ENCODE data around the gene SMTNL2.

Gene SMTNL2

DNA sequence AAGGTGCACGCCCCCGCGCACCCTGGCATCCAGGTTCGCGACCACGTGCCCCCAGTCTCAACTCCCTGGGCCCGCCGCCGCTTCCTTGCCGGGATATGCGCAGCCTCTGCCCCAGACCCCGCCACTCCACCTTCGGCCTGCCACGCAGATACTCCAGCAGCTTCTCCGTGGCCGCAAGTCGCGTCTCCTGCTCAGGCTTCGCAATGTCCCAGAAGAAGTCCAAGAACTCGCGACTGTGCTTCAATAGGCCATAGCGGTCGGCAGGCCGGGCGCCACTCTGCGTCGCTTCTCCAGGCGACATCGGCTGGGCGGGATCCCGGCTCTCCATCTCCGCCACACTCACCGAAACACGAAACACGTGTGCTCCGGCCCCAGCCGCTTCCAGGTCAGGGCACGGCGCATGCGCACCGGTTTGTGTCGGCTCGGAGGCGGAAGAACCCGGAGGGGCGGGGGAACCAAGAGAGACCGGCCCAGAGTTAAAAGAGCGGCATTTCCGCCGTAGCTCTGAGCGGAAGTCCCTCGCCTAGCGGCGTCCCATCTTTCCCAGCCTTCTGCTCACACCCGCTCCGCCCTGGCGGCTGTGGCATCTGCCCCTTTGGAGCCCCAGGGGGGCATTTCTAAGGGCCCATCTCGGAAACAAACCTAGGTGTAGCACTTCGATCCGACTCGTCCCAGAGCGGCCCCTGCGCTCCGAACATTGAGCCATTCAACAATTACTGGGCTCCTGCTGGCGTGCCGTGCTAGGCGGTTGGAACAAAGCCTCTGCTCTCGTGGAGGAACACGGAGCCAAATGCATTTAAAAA is 29.1 kb upstream of the SMTNL2 start, which contains the start of gene MYBBP1A:
TSS of gene MYBBP1A (minus strand) at position 388 of the 803 bp plus-strand sequence. CDS start at position 328, 60 bp downstream.
- Histone ChIP-seq H3K4me1 (ENCODE audit: low read length) (peaks cover 17% of the 10 kb centered on the region), H3K4me2 (ENCODE audit: low read depth, low read length) (peak within 1 kb of the TSS; percentile 99), H3K9me2 (replicated peaks; ENCODE audit: insufficient read depth, low read length) (no peaks in the 10 kb centered on the region), H4K20me1 (ENCODE audit: insufficient read depth, low read length) (no peaks in the 10 kb centered on the region), H3K27me3 (replicated peaks; ENCODE audit: insufficient read depth, low read length) (no peaks in the 10 kb centered on the region), H3K79me2 (ENCODE audit: low read length) (peaks cover 43% of the 10 kb centered on the region), H3K9ac (ENCODE audit: low read length) (peak within 1 kb of the TSS; percentile 85), H3K27ac (ENCODE audit: low read length) (peak within 1 kb of the TSS; percentile 45; the same call in 1 of the 2 replicates), H3K36me3 (replicated peaks; ENCODE audit: insufficient read depth, low read length) (peaks cover 6% of the 10 kb centered on the region; the same call in 1 of the 2 replicates), H2AFZ (ENCODE audit: low read length) (peak within 1 kb of the TSS; percentile 97), H3K4me3 (ENCODE audit: low read length) (peak within 1 kb of the TSS; percentile 93), H3K9me3 (replicated peaks; ENCODE audit: insufficient read depth, low read length) (no peaks in the 10 kb centered on the region), H3F3A (ENCODE audit: insufficient read depth, low read length) (peaks cover 4% of the 10 kb centered on the region; the same call in 1 of the 2 replicates)
- TF ChIP-seq, protein P1, sequence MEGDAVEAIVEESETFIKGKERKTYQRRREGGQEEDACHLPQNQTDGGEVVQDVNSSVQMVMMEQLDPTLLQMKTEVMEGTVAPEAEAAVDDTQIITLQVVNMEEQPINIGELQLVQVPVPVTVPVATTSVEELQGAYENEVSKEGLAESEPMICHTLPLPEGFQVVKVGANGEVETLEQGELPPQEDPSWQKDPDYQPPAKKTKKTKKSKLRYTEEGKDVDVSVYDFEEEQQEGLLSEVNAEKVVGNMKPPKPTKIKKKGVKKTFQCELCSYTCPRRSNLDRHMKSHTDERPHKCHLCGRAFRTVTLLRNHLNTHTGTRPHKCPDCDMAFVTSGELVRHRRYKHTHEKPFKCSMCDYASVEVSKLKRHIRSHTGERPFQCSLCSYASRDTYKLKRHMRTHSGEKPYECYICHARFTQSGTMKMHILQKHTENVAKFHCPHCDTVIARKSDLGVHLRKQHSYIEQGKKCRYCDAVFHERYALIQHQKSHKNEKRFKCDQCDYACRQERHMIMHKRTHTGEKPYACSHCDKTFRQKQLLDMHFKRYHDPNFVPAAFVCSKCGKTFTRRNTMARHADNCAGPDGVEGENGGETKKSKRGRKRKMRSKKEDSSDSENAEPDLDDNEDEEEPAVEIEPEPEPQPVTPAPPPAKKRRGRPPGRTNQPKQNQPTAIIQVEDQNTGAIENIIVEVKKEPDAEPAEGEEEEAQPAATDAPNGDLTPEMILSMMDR (IDR thresholded peaks at IDR 0.05; ENCODE audit: low read length), result peak; percentile 8; the same call in 1 of the 2 replicates
- TF ChIP-seq EZH2phosphoT487 (IDR thresholded peaks at IDR 0.05; ENCODE audit: low read length), result no peak
- DNase-seq, result peak; percentile 98

DNA sequence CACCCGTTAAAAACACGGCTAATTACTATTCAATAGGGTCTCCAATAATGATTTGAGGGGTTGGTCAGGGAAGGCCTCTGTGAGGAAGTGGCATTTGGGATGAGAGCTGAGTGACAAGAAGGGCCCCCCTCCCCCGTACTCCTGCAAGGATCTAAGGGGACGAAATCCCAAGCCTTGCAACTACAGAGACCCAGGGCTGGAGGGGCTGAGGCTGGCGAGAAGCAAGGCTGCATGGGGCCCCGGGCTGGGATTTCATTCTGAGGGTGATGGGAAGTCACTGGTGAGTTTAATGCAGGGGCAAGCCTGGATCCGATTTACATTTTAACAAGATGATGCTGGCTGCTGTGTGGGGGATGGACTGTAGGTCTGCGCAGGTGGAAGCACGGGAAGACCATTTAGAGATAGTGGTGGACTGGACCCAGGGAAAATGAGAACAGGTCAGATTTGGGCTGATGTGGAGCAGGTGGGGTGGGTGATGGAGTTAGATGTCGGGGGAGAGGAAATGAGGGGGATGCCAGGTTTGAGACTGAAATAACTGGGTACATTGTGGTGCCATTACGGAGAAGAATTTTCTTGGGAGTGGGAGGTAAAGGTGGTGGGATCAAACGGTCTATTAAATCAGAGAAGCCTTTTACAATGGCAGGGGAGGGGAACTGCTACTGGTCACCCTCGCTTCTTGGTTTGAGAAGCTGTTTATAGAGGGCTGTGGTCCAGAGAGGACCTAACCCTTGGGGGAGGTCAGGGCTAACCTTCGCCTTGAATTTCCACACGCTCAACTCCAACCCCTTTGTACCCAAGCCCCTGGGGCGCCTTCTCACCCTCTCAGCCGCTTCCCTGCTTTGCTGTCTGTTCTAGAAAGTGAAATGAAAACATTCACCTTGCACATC is 28.2 kb upstream of the SMTNL2 start:
- H3F3A ChIP-seq (ENCODE audit: insufficient read depth, low read length), result peaks cover 4% of the 10 kb centered on the region; the same call in 1 of the 2 replicates
- H3K27me3 ChIP-seq (replicated peaks; ENCODE audit: insufficient read depth, low read length), result no peaks in the 10 kb centered on the region
- H3K36me3 ChIP-seq (replicated peaks; ENCODE audit: insufficient read depth, low read length), result peaks cover 6% of the 10 kb centered on the region; the same call in 1 of the 2 replicates
- no peaks in the 10 kb centered on the region for H4K20me1 ChIP-seq (ENCODE audit: insufficient read depth, low read length)
- peak overlapping the region; percentile 97 for H2AFZ ChIP-seq (ENCODE audit: low read length)
- H3K9ac ChIP-seq (ENCODE audit: low read length), result peak overlapping the region; percentile 85; the same call in 1 of the 2 replicates
- peak overlapping the region; percentile 45; the same call in 1 of the 2 replicates for H3K27ac ChIP-seq (ENCODE audit: low read length)
- H3K9me2 ChIP-seq (replicated peaks; ENCODE audit: insufficient read depth, low read length), result no peaks in the 10 kb centered on the region
- no peak for DNase-seq
- peaks cover 37% of the 10 kb centered on the region for H3K79me2 ChIP-seq (ENCODE audit: low read length)
- peak overlapping the region; percentile 99 for H3K4me2 ChIP-seq (ENCODE audit: low read depth, low read length)
- H3K9me3 ChIP-seq (replicated peaks; ENCODE audit: insufficient read depth, low read length), result no peaks in the 10 kb centered on the region
- peak overlapping the region; percentile 93 for H3K4me3 ChIP-seq (ENCODE audit: low read length)
- H3K4me1 ChIP-seq (ENCODE audit: low read length), result peaks cover 18% of the 10 kb centered on the region
- TF ChIP-seq EZH2phosphoT487 (IDR thresholded peaks at IDR 0.05; ENCODE audit: low read length) (no peak), EZH2 (optimal IDR thresholded peaks at IDR 0.05; ENCODE audit: low read depth, low read length) (no peak)
- TF ChIP-seq, protein P1 (IDR thresholded peaks at IDR 0.05; ENCODE audit: low read length), result no peak

DNA sequence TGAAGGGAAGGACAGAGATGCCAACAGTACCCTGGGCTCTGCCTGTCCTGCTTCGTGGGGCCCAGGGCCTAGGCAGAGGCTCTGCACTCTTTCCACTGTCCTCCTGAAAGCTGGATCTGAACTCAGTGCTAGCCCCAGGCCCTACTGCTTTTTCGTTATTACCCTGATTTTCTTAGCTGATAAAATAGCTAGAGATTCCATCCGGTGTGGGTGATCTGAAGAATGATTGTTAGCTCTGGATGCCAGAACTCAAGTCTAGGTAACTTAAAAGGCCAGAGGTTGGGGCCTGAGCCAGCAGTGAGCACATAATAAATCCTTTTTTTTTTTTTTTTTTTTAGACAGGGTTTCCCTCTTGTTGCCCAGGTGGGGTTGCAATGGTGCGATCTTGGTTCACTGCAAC is 27.3 kb upstream of the SMTNL2 start:
- H3K36me3 ChIP-seq (replicated peaks; ENCODE audit: insufficient read depth, low read length), result peaks cover 6% of the 10 kb centered on the region; the same call in 1 of the 2 replicates
- H3K79me2 ChIP-seq (ENCODE audit: low read length), result peaks cover 36% of the 10 kb centered on the region
- H2AFZ ChIP-seq (ENCODE audit: low read length), result 0 out of 2 replicates have a peak overlapping the region, but pooled peaks have one; percentile 44
- no peak overlapping the region for H3K9ac ChIP-seq (ENCODE audit: low read length)
- peaks cover 26% of the 10 kb centered on the region for H3K4me1 ChIP-seq (ENCODE audit: low read length)
- no peaks in the 10 kb centered on the region for H3K27me3 ChIP-seq (replicated peaks; ENCODE audit: insufficient read depth, low read length)
- no peaks in the 10 kb centered on the region for H3K9me2 ChIP-seq (replicated peaks; ENCODE audit: insufficient read depth, low read length)
- peaks cover 8% of the 10 kb centered on the region for H3F3A ChIP-seq (ENCODE audit: insufficient read depth, low read length)
- TF ChIP-seq EZH2phosphoT487 (IDR thresholded peaks at IDR 0.05; ENCODE audit: low read length) (no peak), EZH2 (optimal IDR thresholded peaks at IDR 0.05; ENCODE audit: low read depth, low read length) (no peak)
- TF ChIP-seq, protein P1 (IDR thresholded peaks at IDR 0.05; ENCODE audit: low read length), result no peak
- no peaks in the 10 kb centered on the region for H4K20me1 ChIP-seq (ENCODE audit: insufficient read depth, low read length)
- H3K4me2 ChIP-seq (ENCODE audit: low read depth, low read length), result no peak overlapping the region
- no peaks in the 10 kb centered on the region for H3K9me3 ChIP-seq (replicated peaks; ENCODE audit: insufficient read depth, low read length)
- no peak overlapping the region for H3K27ac ChIP-seq (ENCODE audit: low read length)
- H3K4me3 ChIP-seq (ENCODE audit: low read length), result no peak overlapping the region
- no peak for DNase-seq

Measured in MM.1S (cell line).